Ecto neural progenitor cell (in vitro differentiated cells): Measurements from ENCODE around the gene ANKRD28.
"Not testable (repeated sequence)": the region's sequence is repeated elsewhere in the genome, so short reads cannot be mapped to it uniquely, and the experiment has no call there.

ENCODE experiments used
- DNase-seq: peaks from one replicate; pipeline ENCODE4 v3.0.0-alpha.2; 2018; ENCODE audit warnings: low spot score

ANKRD28 gene

GRCh38 chr3:15801298-15801697 is 3.5 kb upstream of the ANKRD28 start:
- DNase-seq: no peak

DNA sequence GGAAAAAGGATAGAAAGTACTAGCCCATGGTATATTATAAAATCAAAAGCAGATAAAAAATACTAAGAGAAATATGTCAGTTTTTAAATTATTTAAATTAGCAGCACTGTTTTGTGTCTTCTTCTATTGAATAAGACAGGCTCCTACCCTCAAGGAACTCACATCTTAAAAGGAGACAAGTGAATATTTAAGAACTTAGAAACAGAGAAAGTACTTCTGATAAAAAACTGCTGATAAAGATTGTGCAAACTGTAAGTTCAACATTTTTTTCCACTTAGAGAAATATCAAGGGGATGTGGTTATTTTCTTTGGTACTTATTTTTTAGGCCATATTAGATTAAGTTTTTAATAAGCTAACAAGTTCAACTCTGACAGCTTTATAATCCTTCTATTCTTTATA is 3.0 kb upstream of the ANKRD28 start:
- no peak for DNase-seq

- no peak for DNase-seq
Observed at GRCh38 chr3:15800327-15800726, 2.5 kb upstream of the ANKRD28 start.

GRCh38 chr3:15798533-15799245 is 910 bp upstream of the ANKRD28 start:
- DNase-seq: no peak

DNA sequence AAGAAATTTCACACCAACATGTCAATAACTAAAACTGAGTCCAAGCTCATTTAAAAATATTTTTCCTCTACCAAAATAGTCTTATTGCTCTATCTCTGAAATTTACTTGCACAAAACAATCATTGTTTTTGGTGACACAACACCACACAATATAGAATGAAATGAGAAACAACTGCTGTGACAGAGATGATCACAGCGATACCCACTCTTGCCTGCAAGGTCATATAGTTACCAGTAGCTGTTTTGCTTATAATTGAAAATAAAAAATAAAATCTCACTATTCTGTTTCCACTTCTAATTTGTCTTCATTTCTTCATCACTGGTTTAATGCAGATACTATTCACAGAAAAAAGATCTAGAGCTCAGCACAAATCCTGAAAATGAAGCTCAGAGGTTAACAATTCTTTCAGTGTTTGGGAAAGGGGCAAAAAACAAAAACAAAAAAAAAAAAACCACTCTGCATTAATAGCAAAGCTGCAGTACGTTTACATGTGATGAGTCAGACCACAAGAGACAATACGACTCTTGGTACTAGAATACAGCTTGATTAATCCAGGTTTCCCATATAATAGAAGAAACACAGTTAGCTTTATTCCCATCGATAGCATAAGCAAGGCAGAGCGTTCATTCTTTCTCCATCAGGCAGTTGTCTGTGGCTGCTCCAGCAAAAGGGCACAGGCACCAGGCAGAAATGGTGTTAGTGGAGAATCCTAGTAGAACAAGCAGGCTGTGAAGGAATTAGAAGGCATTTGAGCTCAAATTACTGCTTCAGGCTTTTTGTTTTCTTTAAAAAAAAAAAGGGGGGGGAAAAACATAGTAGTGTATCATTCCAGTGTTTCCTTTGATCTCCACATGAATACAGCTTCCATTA is 773 bp downstream of the ANKRD28 start:
- DNase-seq: peak; percentile 51

- DNase-seq: no peak
Observed at GRCh38 chr3:15796331-15796730, 1.4 kb downstream of the ANKRD28 start.

GRCh38 chr3:15795651-15796308 is 2.0 kb downstream of the ANKRD28 start:
- DNase-seq: no peak

- DNase-seq: no peak
Observed at GRCh38 chr3:15794842-15795650, 2.7 kb downstream of the ANKRD28 start.

DNA sequence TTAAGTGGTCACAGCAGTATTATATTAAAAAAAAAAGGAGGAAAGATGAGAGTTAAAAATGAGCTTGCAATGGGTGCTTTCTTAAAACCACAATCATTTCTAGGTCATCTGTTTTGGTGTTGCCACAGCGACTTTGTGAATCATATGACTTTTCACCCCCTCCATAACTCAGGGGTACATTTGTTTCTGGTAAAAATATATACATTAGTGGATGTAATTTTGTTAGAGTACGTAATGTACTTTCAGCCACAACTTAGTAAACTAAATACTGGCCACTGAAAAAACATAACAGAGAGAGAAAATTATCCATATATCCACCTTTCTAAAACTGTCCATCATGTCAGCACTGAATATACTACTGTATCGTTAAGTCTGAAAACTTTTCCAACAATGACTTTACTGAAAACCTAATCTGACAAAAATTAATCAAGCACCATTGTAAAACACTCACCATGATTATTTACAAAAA is 3.4 kb downstream of the ANKRD28 start:
- DNase-seq: no peak

DNA sequence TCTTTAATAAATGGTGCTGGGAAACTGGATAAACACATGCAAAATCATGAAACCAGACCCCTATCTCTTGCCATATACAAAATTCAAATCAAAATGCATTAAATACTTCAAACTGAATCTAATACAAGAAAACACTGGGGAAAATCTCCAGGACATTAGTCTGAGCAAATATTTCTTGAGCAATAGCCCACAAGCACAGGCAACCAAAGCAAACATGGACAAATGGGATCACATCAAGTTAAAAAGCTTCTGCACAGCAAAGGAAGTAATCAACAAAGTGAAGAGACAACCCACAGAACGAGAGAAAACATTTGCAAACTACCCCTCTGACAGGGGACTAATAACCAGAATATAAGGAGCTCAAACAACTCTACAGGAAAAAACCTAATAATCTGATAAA is 6.3 kb downstream of the ANKRD28 start:
- DNase-seq: no peak

GRCh38 chr3:15787941-15788340 is 9.8 kb downstream of the ANKRD28 start:
- no peak for DNase-seq

- no peak for DNase-seq
Observed at GRCh38 chr3:15787526-15787925, 10.3 kb downstream of the ANKRD28 start.

- no peak for DNase-seq
Observed at GRCh38 chr3:15783361-15783969, 14.3 kb downstream of the ANKRD28 start.

GRCh38 chr3:15782429-15782828 is 15.3 kb downstream of the ANKRD28 start:
- DNase-seq: no peak

GRCh38 chr3:15781637-15782402 is 16.0 kb downstream of the ANKRD28 start:
- DNase-seq: no peak

DNA sequence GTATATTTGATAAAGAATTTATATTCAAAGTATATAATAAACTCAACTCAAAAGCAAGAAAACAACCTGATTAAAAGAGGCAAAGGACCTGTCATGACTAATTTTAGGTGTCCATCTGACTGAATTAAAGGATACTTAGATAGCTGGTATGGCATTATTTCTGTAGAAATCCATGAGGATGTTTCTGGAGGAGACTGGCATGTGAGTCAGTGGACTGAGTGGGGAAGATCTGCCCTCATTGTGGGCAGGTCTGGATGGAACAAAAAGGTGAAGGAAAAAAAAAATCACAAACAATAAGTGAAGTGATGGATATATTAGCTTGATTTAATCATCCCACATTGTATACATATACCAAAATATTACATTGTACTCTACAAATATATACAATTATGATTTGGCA is 16.6 kb downstream of the ANKRD28 start:
- DNase-seq: no peak

DNA sequence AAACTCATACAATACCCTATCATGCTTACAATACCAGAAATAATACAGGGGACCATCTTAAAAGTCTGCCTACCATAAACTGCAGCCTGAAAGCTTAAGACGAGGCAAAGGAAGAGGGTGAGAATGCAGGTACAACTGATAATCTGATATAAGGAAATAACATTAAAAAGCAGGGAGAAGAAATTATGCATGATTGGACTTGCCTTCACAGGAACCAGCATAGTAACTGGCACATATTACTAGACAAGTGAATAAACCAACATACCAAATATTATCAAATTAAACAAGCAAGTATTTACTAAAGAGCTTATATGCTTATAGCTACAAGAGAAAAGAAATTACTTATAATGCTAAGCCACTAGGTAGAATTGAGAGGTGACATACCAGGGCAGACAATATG is 18.7 kb downstream of the ANKRD28 start:
- DNase-seq: no peak

DNA sequence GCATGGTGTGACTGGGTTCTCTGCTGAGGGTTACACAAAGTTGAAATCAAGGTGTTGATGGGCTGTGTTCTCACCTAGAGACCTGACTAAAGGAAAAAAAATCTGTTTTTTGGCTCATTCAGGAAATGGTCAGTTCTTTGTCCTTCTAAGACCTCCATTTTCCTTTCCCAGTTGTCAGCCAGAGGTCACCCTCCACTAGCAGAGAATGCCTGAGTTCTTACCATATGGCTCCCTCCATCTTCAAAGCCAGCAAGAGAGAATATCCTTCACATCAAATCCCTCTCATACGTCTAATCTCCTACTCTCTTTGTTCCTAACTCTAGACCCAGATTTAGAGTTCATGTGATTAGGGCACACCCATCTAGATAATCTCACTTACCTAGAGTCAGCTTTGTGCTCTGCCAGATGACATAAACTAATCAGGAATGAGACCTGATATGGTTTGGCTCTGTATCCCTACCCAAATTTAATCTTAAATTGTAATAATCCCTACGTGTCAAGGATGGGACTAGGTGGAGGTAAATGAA is 19.4 kb downstream of the ANKRD28 start:
- no peak for DNase-seq

DNA sequence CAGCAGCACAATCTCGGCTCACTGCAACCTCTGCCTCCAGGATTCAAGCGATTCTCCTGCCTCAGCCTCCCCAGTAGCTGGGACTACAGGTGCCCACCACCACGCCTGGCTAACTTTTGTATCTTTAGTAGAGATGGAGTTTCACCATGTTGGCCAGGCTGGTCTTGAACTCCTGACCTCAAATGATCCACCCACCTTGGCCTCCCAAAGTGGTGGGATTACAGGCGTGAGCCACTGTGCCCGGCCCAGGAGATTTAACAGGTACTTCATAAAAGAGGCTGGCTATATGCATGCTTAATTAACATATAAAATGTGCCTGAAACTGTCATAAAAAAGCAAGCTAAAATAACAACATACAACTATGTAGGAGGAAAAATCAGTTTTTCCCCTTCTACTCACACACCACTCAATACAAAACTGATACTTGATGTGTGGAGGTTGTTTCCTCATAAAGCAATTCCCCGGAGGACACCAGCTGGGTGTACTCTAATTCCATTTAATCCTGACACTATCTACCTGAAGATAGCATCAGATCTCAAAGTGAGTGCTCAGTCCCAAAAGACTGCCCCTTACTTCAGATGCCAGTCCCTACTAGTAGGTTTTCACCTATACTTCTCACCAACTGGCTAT is 22.7 kb downstream of the ANKRD28 start:
- DNase-seq: not testable (repeated sequence)

GRCh38 chr3:15771444-15771843 is 26.3 kb downstream of the ANKRD28 start:
- no peak for DNase-seq
